T follicular helper cell (primary cell): ENCODE results near the gene CCDC9.

Experiments
- DNase-seq: peaks from one replicate; pipeline ENCODE4 v3.0.0-alpha.2; 2020; ENCODE audit warnings: low read depth
- total RNA-seq, 2 experiments: gene quantifications; one replicate each; lab custom pipeline; 2026; lab: John Stamatoyannopoulos, UW

The CCDC9 gene
- 32.5 to 33.0 reads per million in 2 experiments for total RNA-seq

- DNase-seq = no peak
Measured at GRCh38 chr19:47255879-47256692, at the start of gene CCDC9. Gene CCDC9 (plus strand): TSS chr19:47256525. CDS start chr19:47258401, 1,876 bp downstream.

GRCh38 chr19:47209319-47210179 is 46.8 kb upstream of the CCDC9 start:
- no peak for DNase-seq

GRCh38 chr19:47210180-47210490 is 46.2 kb upstream of the CCDC9 start:
- no peak for DNase-seq

GRCh38 chr19:47210689-47211316 is 45.5 kb upstream of the CCDC9 start:
- peak; percentile 69 for DNase-seq

GRCh38 chr19:47215581-47215980 is 40.7 kb upstream of the CCDC9 start:
- no peak for DNase-seq

- no peak for DNase-seq
Measured at GRCh38 chr19:47221080-47221841, 35.1 kb upstream of the CCDC9 start.

GRCh38 chr19:47221890-47222289 is 34.4 kb upstream of the CCDC9 start:
- DNase-seq = no peak

GRCh38 chr19:47225746-47226425 is 30.4 kb upstream of the CCDC9 start:
- DNase-seq = peak; percentile 81

GRCh38 chr19:47226426-47227351 is 29.6 kb upstream of the CCDC9 start:
- DNase-seq = no peak

- no peak for DNase-seq
Measured at GRCh38 chr19:47227352-47228167, 28.8 kb upstream of the CCDC9 start.

- peak; percentile 22 for DNase-seq
Measured at GRCh38 chr19:47228168-47228936, 28.0 kb upstream of the CCDC9 start.

- no peak for DNase-seq
Measured at GRCh38 chr19:47228937-47229675, 27.2 kb upstream of the CCDC9 start.

- no peak for DNase-seq
Measured at GRCh38 chr19:47229676-47230053, 26.7 kb upstream of the CCDC9 start.

- DNase-seq = peak; percentile 74
Measured at GRCh38 chr19:47230054-47230920, 26.0 kb upstream of the CCDC9 start.

- no peak for DNase-seq
Measured at GRCh38 chr19:47230921-47231214, 25.5 kb upstream of the CCDC9 start, which contains the start of gene BBC3. Gene BBC3 (minus strand): TSS chr19:47231199. CDS start chr19:47228431, 2,768 bp downstream.

- DNase-seq = peak; percentile 90
Measured at GRCh38 chr19:47231215-47232054, 24.9 kb upstream of the CCDC9 start.
